ENCODE data around the gene GDPGP1.

GDPGP1 gene

DNA sequence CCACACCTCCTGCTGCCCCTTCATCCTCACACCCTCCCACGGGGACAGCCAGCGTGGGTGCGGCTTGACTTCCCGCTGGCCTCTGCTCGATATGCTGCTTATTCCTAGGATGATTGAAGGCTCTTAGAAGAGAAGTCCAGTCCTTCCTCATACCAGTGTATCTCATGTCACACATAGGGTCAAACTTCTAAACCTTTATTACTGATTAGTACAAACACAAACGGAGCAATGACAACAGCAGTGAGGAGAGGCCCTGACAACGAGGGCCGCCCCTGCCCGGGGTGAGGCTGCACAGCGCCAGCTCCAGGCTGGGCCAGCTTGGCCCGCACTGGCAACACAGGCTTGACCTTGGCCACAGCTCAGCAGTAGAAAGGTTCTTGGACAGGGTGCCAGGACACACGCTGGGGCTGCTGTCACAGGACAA lies 3.9 kb upstream of the GDPGP1 start:
- H3K14ac ChIP-seq (ENCODE audit: low read length) = no peak overlapping the region
- no peak overlapping the region for H3K18ac ChIP-seq (ENCODE audit: low read length)
- no peak overlapping the region for H3K27ac ChIP-seq (ENCODE audit: low read depth, low read length)
- no peak overlapping the region for H3K4ac ChIP-seq (ENCODE audit: low read depth, low read length)
- H4K8ac ChIP-seq (ENCODE audit: low read depth, low read length) = no peak overlapping the region
- no peak overlapping the region for H3K4me3 ChIP-seq (ENCODE audit: low read depth, low read length)
- H3K4me1 ChIP-seq (ENCODE audit: control insufficient read depth in 1 of 2, insufficient read depth in 2 of 2, low read length in 2 of 2) = peaks cover 2 to 3% of the 10 kb centered on the region in 2 experiments
- no peaks in the 10 kb centered on the region for H3K27me3 ChIP-seq (ENCODE audit: insufficient read depth, low read length)
- no peaks in the 10 kb centered on the region for H3K79me2 ChIP-seq (ENCODE audit: control insufficient read depth, insufficient read depth, low read length, poor library complexity)
- H3K9ac ChIP-seq (ENCODE audit: low read length) = no peak overlapping the region
- no CpG with 5 or more reads among the region's 12 CpGs for WGBS (ENCODE audit: extremely low coverage, insufficient coverage, insufficient read length)
- peaks cover under 1% of the 10 kb centered on the region for H3K9me3 ChIP-seq (ENCODE audit: insufficient read depth, low read depth, low read length)
- H2BK5ac ChIP-seq (ENCODE audit: low read depth, low read length, poor library complexity) = no peak overlapping the region
- H2AFZ ChIP-seq (ENCODE audit: insufficient read depth, low read length, poor library complexity) = no peak overlapping the region
- no peak overlapping the region for H2BK120ac ChIP-seq (ENCODE audit: insufficient read depth, low read length, poor library complexity)
- no peak for DNase-seq
- H3K79me1 ChIP-seq (ENCODE audit: low read length) = peaks cover 5% of the 10 kb centered on the region
- H2AK5ac ChIP-seq (ENCODE audit: low read length) = no peak overlapping the region
- no peak overlapping the region for H4K12ac ChIP-seq (ENCODE audit: low read depth, low read length)
- no peak overlapping the region for H2BK12ac ChIP-seq (ENCODE audit: low read length)
- no peak overlapping the region for H3K4me2 ChIP-seq (ENCODE audit: low read length)
- peaks cover 43 to 45% of the 10 kb centered on the region in 2 experiments for H3K36me3 ChIP-seq (ENCODE audit: control insufficient read depth in 1 of 2, insufficient read depth in 2 of 2, low read length in 2 of 2)
- H4K91ac ChIP-seq (ENCODE audit: low read depth, low read length) = no peak overlapping the region
- no peak overlapping the region for H3K23ac ChIP-seq (ENCODE audit: low read length)

DNA sequence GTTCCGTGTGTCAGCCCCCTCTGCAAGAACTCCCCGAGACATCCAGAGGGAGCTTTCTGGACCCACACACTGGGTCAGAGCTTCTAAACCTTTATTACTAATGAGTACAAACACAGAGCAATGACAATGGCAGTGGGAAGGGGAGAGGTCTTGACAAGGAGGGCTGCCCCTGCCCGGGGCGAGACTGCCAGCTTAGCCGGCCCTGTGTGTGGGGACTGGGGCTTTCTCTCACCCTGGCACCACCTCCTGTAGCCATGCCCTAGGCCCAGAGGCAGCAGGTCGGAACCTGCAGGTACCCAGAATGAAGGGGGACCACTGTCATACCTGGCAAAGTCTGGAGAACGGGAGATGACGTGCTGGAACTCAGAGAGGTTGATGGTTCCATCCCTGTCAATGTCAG lies 3.4 kb upstream of the GDPGP1 start:
- DNase-seq = no peak
- H3K27ac ChIP-seq (ENCODE audit: low read depth, low read length) = no peak overlapping the region
- H3K9ac ChIP-seq (ENCODE audit: low read length) = no peak overlapping the region
- H2AFZ ChIP-seq (ENCODE audit: insufficient read depth, low read length, poor library complexity) = no peak overlapping the region
- H3K36me3 ChIP-seq (ENCODE audit: control insufficient read depth in 1 of 2, insufficient read depth in 2 of 2, low read length in 2 of 2) = peaks cover 38 to 39% of the 10 kb centered on the region in 2 experiments
- H3K14ac ChIP-seq (ENCODE audit: low read length) = no peak overlapping the region
- no CpG with 5 or more reads among the region's 8 CpGs for WGBS (ENCODE audit: extremely low coverage, insufficient coverage, insufficient read length)
- H2BK12ac ChIP-seq (ENCODE audit: low read length) = no peak overlapping the region
- H2BK120ac ChIP-seq (ENCODE audit: insufficient read depth, low read length, poor library complexity) = no peak overlapping the region
- H3K27me3 ChIP-seq (ENCODE audit: insufficient read depth, low read length) = no peaks in the 10 kb centered on the region
- H4K91ac ChIP-seq (ENCODE audit: low read depth, low read length) = no peak overlapping the region
- H3K23ac ChIP-seq (ENCODE audit: low read length) = no peak overlapping the region
- H3K4me1 ChIP-seq (ENCODE audit: control insufficient read depth in 1 of 2, insufficient read depth in 2 of 2, low read length in 2 of 2) = peaks cover 2 to 3% of the 10 kb centered on the region in 2 experiments
- H3K79me1 ChIP-seq (ENCODE audit: low read length) = peaks cover 5% of the 10 kb centered on the region
- H3K4ac ChIP-seq (ENCODE audit: low read depth, low read length) = no peak overlapping the region
- no peak overlapping the region for H4K12ac ChIP-seq (ENCODE audit: low read depth, low read length)
- H3K4me2 ChIP-seq (ENCODE audit: low read length) = no peak overlapping the region
- H3K9me3 ChIP-seq (ENCODE audit: insufficient read depth, low read depth, low read length) = no peaks in the 10 kb centered on the region
- no peak overlapping the region for H2BK5ac ChIP-seq (ENCODE audit: low read depth, low read length, poor library complexity)
- H3K79me2 ChIP-seq (ENCODE audit: control insufficient read depth, insufficient read depth, low read length, poor library complexity) = no peaks in the 10 kb centered on the region
- H4K8ac ChIP-seq (ENCODE audit: low read depth, low read length) = no peak overlapping the region
- H3K4me3 ChIP-seq (ENCODE audit: low read depth, low read length) = no peak overlapping the region
- no peak overlapping the region for H2AK5ac ChIP-seq (ENCODE audit: low read length)
- no peak overlapping the region for H3K18ac ChIP-seq (ENCODE audit: low read length)

DNA sequence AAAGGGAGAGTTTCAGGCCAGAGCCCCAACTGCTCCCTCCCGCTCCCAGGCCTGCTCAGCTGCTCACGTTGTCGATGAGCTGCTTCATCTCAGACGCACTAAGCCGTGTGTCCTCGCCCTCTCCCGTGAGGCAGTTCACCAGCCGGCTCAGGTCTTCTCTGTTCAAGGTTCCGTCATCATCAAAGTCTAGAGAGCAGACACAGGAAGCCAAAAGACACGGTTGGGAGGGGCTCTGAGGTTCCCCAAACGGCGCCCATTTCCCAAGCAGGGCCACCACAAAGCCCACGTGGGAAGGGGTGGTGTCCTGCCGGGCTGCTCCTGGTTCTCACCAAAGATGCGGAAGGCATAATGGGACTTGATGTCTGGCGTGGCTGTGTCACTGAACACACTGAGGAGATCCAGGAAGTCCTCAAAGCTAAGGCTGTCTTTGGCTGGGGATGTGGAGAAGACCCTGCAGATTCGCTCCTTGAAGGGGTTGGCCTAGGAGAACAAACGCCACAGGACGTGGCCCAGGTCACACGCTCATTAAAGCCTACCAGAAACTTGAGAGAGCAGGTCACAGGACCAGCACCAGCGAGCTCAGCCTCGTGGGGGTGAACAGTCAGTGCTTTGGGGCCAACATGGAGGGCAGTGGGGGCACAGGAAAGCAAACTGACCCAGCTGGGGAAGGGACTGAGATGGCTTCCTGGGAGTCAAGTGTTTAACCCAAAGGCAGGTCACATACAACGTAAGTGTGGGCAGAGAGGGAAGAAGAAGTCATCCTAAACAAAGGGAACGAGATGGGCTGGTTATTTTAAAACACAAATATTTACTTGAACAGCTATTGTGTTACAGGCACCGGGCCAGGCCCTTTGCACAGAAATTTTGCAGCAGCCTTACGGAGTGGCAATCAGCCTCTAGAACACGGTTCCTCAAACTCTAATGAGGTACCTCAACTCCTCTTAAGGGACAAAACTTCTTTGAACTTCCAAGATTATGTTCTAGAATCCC lies 2.7 kb upstream of the GDPGP1 start:
- no CpG with 5 or more reads among the region's 27 CpGs for WGBS (ENCODE audit: extremely low coverage, insufficient coverage, insufficient read length)
- no peak overlapping the region for H2BK5ac ChIP-seq (ENCODE audit: low read depth, low read length, poor library complexity)
- no peaks in the 10 kb centered on the region for H3K79me2 ChIP-seq (ENCODE audit: control insufficient read depth, insufficient read depth, low read length, poor library complexity)

DNA sequence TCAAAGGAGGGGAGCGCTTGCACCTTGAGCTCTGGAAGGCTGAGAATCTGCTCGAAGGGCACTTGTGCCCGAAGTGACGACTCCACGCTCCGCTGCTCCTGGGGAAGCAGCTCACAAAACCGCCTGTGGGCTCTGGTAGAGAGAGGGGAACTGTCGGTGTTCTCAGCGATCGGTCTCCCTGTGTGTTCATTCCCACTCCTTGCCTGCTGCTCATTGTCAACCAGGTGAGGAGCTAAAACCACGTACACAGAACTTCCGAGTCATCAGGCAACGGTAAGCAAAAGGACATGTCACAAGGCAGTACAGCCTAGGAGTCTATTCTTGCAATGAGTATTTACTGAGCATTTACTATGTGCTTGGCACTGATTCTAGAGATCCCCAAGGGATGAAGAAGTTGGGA lies 1.8 kb upstream of the GDPGP1 start:
- Histone ChIP-seq H2BK120ac (ENCODE audit: insufficient read depth, low read length, poor library complexity) (no peak overlapping the region), H3K36me3 (ENCODE audit: control insufficient read depth in 1 of 2, insufficient read depth in 2 of 2, low read length in 2 of 2) (peaks cover 36% of the 10 kb centered on the region in 2 experiments), H3K27me3 (ENCODE audit: insufficient read depth, low read length) (no peaks in the 10 kb centered on the region), H3K4ac (ENCODE audit: low read depth, low read length) (no peak overlapping the region), H3K9ac (ENCODE audit: low read length) (no peak overlapping the region), H2BK12ac (ENCODE audit: low read length) (no peak overlapping the region), H3K4me2 (ENCODE audit: low read length) (no peak overlapping the region), H3K27ac (ENCODE audit: low read depth, low read length) (no peak overlapping the region), H3K23ac (ENCODE audit: low read length) (no peak overlapping the region), H3K9me3 (ENCODE audit: insufficient read depth, low read depth, low read length) (no peaks in the 10 kb centered on the region), H3K4me1 (ENCODE audit: control insufficient read depth in 1 of 2, insufficient read depth in 2 of 2, low read length in 2 of 2) (peaks cover 2 to 3% of the 10 kb centered on the region in 2 experiments), H4K8ac (ENCODE audit: low read depth, low read length) (no peak overlapping the region), H4K91ac (ENCODE audit: low read depth, low read length) (no peak overlapping the region), H3K4me3 (ENCODE audit: low read depth, low read length) (no peak overlapping the region), H4K12ac (ENCODE audit: low read depth, low read length) (no peak overlapping the region), H2AK5ac (ENCODE audit: low read length) (no peak overlapping the region), H3K14ac (ENCODE audit: low read length) (no peak overlapping the region), H3K79me1 (ENCODE audit: low read length) (peaks cover 5% of the 10 kb centered on the region), H3K18ac (ENCODE audit: low read length) (no peak overlapping the region), H3K79me2 (ENCODE audit: control insufficient read depth, insufficient read depth, low read length, poor library complexity) (no peaks in the 10 kb centered on the region), H2AFZ (ENCODE audit: insufficient read depth, low read length, poor library complexity) (no peak overlapping the region), H2BK5ac (ENCODE audit: low read depth, low read length, poor library complexity) (no peak overlapping the region)
- no peak for DNase-seq
- no CpG with 5 or more reads among the region's 13 CpGs for WGBS (ENCODE audit: extremely low coverage, insufficient coverage, insufficient read length)

More for the DNA sequence above, 2.7 kb upstream of the GDPGP1 start:
- no peak overlapping the region for H4K91ac ChIP-seq (ENCODE audit: low read depth, low read length)
- no peak overlapping the region for H3K4me3 ChIP-seq (ENCODE audit: low read depth, low read length)
- no peak overlapping the region for H3K4ac ChIP-seq (ENCODE audit: low read depth, low read length)
- peaks cover 2 to 3% of the 10 kb centered on the region in 2 experiments for H3K4me1 ChIP-seq (ENCODE audit: control insufficient read depth in 1 of 2, insufficient read depth in 2 of 2, low read length in 2 of 2)
- no peak overlapping the region for H3K18ac ChIP-seq (ENCODE audit: low read length)
- no peak overlapping the region for H4K8ac ChIP-seq (ENCODE audit: low read depth, low read length)
- no peak overlapping the region for H3K27ac ChIP-seq (ENCODE audit: low read depth, low read length)
- H3K9me3 ChIP-seq (ENCODE audit: insufficient read depth, low read depth, low read length) = no peaks in the 10 kb centered on the region
- H3K4me2 ChIP-seq (ENCODE audit: low read length) = no peak overlapping the region
- no peak overlapping the region for H2BK12ac ChIP-seq (ENCODE audit: low read length)
- no peak overlapping the region for H2AK5ac ChIP-seq (ENCODE audit: low read length)
- no peak overlapping the region for H3K9ac ChIP-seq (ENCODE audit: low read length)
- no peak overlapping the region for H3K23ac ChIP-seq (ENCODE audit: low read length)
- no peak overlapping the region for H2BK120ac ChIP-seq (ENCODE audit: insufficient read depth, low read length, poor library complexity)
- no peak overlapping the region for H3K14ac ChIP-seq (ENCODE audit: low read length)
- peak; percentile 11 to 28 for DNase-seq
- H3K27me3 ChIP-seq (ENCODE audit: insufficient read depth, low read length) = no peaks in the 10 kb centered on the region
- peaks cover 36 to 37% of the 10 kb centered on the region in 2 experiments for H3K36me3 ChIP-seq (ENCODE audit: control insufficient read depth in 1 of 2, insufficient read depth in 2 of 2, low read length in 2 of 2)
- H3K79me1 ChIP-seq (ENCODE audit: low read length) = peaks cover 5% of the 10 kb centered on the region
- no peak overlapping the region for H4K12ac ChIP-seq (ENCODE audit: low read depth, low read length)
- no peak overlapping the region for H2AFZ ChIP-seq (ENCODE audit: insufficient read depth, low read length, poor library complexity)
